ENCODE results near the gene TREML1. TPM values are rescaled to one million over a fixed set of nuclear protein-coding genes. Genes with fewer than 3 reads are reported as not detected.

TREML1 gene, protein sequence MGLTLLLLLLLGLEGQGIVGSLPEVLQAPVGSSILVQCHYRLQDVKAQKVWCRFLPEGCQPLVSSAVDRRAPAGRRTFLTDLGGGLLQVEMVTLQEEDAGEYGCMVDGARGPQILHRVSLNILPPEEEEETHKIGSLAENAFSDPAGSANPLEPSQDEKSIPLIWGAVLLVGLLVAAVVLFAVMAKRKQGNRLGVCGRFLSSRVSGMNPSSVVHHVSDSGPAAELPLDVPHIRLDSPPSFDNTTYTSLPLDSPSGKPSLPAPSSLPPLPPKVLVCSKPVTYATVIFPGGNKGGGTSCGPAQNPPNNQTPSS
- not detected in 2 replicates for total RNA-seq

DNA sequence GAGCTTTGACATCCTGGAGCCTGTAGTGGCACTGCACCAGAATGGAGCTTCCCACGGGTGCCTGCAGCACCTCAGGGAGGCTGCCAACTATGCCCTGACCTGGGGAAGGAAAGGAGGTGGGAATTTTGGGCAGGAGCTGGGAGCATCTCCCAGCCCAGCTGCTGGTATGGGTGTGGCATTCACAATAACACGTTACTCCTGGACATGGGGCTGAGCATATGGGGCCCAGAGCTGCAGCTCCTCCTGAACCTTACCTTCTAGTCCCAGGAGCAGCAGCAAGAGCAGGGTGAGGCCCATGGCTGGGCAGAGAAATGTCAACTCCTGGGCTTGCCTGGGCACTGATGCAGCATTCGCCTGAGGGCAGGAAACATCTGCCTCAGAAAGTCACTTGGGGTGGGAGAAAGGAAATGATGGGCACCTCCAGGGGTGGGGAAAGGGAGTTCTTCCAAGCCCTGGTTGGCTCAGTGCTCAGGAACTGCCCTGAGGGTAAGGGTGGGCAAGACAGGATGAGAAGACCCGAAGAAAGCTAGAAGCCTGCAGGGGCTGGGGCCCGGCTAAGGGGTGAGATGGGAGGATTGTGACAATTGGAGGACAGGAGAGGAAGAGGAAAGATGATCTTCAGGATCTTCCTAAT is at the start of gene TREML1:
Gene TREML1, minus strand, starts transcription at position 356 of the 634 bp plus-strand sequence. Its CDS starts 59 bp downstream, at position 297.

DNA sequence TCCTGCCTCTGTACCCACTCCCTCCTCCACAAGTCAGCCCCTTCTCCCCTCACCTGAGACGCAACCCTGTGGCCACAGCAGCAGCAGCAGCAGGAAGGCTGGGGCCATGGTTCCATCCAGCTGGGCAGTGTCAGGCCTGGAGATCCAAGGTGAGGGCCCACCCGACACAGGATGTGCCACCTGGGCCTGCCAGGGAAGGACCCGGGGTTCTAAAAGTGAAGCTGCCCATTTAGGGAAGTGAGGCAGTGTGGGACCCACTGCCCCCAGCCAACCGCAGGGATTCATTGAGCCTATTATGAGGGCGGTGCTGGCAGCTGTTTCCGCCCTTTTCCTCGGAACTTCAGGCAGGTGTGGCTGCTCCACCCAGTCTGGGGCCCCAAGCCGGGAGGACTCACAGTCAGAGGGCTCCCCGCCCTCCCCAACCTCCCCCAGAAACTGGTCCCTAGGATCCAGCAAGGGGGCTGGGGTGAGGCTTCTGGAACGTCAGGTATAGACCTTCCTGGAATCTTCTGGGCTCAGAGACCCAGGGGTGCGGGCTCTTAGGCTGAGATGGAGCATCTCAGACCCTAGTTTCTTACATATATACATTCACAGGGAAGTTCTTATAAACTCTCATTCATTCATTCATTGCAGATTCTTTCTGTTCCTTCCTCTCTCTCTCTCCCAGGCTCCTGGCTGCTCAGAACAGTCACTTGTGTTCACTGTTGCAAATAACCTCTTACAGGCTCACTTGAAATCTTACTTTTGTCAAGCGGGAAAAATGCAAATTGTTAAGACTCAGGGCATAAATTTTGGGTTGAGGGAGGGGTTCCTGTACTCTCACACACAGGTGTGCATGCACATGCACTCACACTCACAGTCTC is 47.0 kb upstream of the TREML1 start, which contains the start of gene TREML2:
Gene TREML2, minus strand, starts transcription at position 249 of the 863 bp plus-strand sequence. Its CDS starts 141 bp downstream, at position 108.

DNA sequence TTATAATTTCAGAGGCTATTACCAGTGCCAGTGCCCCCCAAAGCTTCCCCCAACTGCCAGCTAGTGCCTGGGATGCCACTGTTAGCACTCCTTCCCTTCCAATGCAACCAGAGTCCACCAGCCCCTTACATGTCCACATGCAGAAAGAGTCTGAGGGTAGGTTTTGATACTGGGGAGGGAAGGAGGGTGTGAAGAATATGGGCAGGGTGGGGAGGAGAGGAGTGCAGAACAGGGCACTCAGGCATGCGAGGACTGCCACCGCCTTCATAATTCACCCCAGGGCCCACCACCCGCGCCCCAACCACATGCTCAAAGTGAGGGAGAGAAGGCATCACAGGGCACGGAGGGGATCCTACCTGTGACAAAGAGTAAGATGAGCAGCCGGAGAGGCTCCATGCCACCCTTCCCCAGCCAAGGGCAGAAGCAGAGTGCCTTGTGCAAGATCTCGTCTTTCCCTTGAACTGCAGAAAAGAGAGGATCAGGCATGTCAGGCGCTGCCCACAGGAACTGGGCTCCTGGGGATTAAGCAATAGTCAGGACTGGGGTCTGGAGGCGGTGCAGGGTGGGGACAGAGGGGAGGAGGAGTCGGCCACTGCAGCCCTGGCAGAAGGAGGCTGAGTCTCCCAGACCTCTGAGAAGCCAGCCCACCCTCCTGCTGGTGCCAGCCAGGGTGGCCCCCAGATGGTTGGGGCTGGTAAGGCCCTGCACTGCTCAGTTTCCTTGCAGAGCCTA is 8.7 kb upstream of the TREML1 start, which contains the start of gene TREM2:
Gene TREM2, minus strand, starts transcription at position 430 of the 732 bp plus-strand sequence. Its CDS starts 34 bp downstream, at position 396.

Other genes starting within 250 kb of the TREML1 start
- gene UNC5CL, start 115.1 kb downstream of the TREML1 start, total RNA-seq: under 0.01 TPM in 1 of 2 replicates, not detected in the other
- gene TSPO2, start 111.9 kb downstream of the TREML1 start, total RNA-seq: not detected in 2 replicates
- gene APOBEC2, start 101.1 kb downstream of the TREML1 start, total RNA-seq: not detected in 2 replicates
- gene OARD1, start 82.0 kb downstream of the TREML1 start, total RNA-seq: 7.1 and 11.3 TPM in 2 replicates
- gene NFYA, start 81.4 kb downstream of the TREML1 start, total RNA-seq: 15.4 and 25.1 TPM in 2 replicates
- 0.14 TPM in 1 of 2 replicates, not detected in the other for gene TREM2, start 8.8 kb upstream of the TREML1 start, total RNA-seq
- not detected in 2 replicates for gene TREML2, start 46.8 kb upstream of the TREML1 start, total RNA-seq
- not detected in 2 replicates for gene TREML4, start 74.0 kb upstream of the TREML1 start, total RNA-seq
- 0.42 and 5.3 TPM in 2 replicates for gene TREM1, start 132.3 kb upstream of the TREML1 start, total RNA-seq
- not detected in 2 replicates for gene NCR2, start 181.3 kb upstream of the TREML1 start, total RNA-seq

Measured in smooth muscle cell of the umbilical artery (primary cell).